ENCODE measurements around the gene SLC39A11. TPM values are rescaled to one million over a fixed set of nuclear protein-coding genes. Genes with fewer than 3 reads are reported as not detected.

Gene SLC39A11
- total and polyA plus RNA-seq, 2 of the 13 experiments (the other 11 are each of a cell fraction or from before 2014, with no cell fraction given): 17.2 to 31.5 TPM

DNA sequence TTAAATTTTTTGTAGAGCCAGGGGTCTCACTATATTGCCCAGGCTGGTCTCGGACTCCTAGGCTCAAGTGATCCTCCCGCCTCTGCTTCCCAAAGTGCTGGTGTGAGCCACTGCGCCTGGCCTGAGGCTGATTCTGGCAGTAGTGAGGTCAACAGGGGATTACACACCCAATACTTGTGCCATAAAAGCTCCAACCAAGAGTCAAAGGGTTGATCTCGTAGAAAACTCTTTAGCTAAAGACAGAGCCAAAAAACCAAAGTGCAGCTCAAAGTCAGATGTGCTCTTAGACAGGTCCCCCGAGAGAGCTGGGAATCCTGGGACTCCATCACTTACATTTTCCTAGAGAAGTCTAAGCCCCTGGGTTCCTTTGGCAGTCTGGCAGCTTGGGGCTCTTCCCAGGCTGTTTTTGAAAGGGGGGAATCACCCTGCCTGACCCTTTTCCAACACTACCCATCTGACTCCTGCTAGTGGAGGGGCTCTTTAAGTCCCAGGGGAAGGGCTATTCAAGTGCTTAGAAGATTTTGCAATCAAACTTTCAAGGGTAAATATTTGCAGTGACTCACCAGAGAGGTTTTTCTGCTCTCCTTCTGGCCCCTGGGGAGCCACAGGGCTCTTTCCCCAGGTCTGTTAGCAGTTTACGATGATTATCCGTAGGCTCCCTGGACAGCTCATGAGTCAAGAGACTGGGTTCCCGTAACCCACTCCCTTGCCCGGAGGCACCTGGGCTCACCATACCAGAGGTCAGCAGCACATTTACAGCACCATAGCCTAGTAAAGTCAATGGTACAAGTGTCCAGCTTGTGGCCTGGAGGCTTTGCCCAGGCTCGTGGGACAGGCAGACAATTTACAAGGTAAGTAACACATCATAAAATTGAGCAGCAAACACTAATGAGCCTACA, 408.7 kb downstream of the SLC39A11 start (continued):
- TF ChIP-seq, protein P1, sequence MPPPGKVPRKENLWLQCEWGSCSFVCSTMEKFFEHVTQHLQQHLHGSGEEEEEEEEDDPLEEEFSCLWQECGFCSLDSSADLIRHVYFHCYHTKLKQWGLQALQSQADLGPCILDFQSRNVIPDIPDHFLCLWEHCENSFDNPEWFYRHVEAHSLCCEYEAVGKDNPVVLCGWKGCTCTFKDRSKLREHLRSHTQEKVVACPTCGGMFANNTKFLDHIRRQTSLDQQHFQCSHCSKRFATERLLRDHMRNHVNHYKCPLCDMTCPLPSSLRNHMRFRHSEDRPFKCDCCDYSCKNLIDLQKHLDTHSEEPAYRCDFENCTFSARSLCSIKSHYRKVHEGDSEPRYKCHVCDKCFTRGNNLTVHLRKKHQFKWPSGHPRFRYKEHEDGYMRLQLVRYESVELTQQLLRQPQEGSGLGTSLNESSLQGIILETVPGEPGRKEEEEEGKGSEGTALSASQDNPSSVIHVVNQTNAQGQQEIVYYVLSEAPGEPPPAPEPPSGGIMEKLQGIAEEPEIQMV (CRISPR knock-in tag; IDR thresholded peaks at IDR 0.05; ENCODE audit: low read depth): 0 out of 2 replicates have a peak, but pooled peaks have one; percentile 40
- TF ChIP-seq FUBP1 (CRISPR knock-in tag; IDR thresholded peaks at IDR 0.05; ENCODE audit: borderline replicate concordance) (no peak), BHLHE40 (IDR thresholded peaks at IDR 0.05; ENCODE audit: low read length) (peak; percentile 16; the same call in 1 of the 2 replicates), UBTF (CRISPR knock-in tag; IDR thresholded peaks at IDR 0.05) (peak; percentile 78), SETDB1 (CRISPR knock-in tag; IDR thresholded peaks at IDR 0.05; ENCODE audit: borderline replicate concordance) (no peak), SAP130 (CRISPR knock-in tag; IDR thresholded peaks at IDR 0.05; ENCODE audit: low read depth) (peak; percentile 70), FIP1L1 (IDR thresholded peaks at IDR 0.05; ENCODE audit: borderline replicate concordance, insufficient read depth, low read depth, low read length) (no peak), TMF1 (CRISPR knock-in tag; IDR thresholded peaks at IDR 0.05; ENCODE audit: low read depth) (no peak), SIX1 (CRISPR knock-in tag; IDR thresholded peaks at IDR 0.05; ENCODE audit: borderline replicate concordance) (peak; percentile 52; the same call in 1 of the 2 replicates), MIER3 (CRISPR knock-in tag; IDR thresholded peaks at IDR 0.05; ENCODE audit: borderline replicate concordance) (peak; percentile 49; the same call in 1 of the 2 replicates), CREB3 (CRISPR knock-in tag; IDR thresholded peaks at IDR 0.05) (no peak), DNMT1 (CRISPR knock-in tag; IDR thresholded peaks at IDR 0.05) (no peak), DBP (CRISPR knock-in tag; IDR thresholded peaks at IDR 0.05; ENCODE audit: not compliant biosample characterization) (no peak), ZNF180 (CRISPR knock-in tag; IDR thresholded peaks at IDR 0.05; ENCODE audit: borderline replicate concordance, low read depth) (no peak), ZNF326 (CRISPR knock-in tag; IDR thresholded peaks at IDR 0.05; ENCODE audit: borderline replicate concordance) (no peak), ZNF788 (CRISPR knock-in tag; IDR thresholded peaks at IDR 0.05; ENCODE audit: borderline replicate concordance) (peak; percentile 65; the same call in 1 of the 2 replicates)
- TF ChIP-seq, protein P2, sequence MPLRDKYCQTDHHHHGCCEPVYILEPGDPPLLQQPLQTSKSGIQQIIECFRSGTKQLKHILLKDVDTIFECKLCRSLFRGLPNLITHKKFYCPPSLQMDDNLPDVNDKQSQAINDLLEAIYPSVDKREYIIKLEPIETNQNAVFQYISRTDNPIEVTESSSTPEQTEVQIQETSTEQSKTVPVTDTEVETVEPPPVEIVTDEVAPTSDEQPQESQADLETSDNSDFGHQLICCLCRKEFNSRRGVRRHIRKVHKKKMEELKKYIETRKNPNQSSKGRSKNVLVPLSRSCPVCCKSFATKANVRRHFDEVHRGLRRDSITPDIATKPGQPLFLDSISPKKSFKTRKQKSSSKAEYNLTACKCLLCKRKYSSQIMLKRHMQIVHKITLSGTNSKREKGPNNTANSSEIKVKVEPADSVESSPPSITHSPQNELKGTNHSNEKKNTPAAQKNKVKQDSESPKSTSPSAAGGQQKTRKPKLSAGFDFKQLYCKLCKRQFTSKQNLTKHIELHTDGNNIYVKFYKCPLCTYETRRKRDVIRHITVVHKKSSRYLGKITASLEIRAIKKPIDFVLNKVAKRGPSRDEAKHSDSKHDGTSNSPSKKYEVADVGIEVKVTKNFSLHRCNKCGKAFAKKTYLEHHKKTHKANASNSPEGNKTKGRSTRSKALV (CRISPR knock-in tag; IDR thresholded peaks at IDR 0.05): peak; percentile 72

All from HepG2 (cell line).